ENCODE measurements around the gene HEATR5A.

- TF ChIP-seq CTCF (IDR thresholded peaks at IDR 0.05) = no peak
- TF ChIP-seq ZFX (IDR thresholded peaks at IDR 0.05; ENCODE audit: borderline replicate concordance) = no peak
These were observed 977 bp downstream of the HEATR5A start for GRCh38 chr14:31419179-31419966.
